GM12865 (cell line): ENCODE results near the gene KCTD10.

ENCODE experiments used
- DNase-seq: peaks from one replicate; pipeline ENCODE4 v3.0.0; 2010; ENCODE audit warnings: low read depth
- H3K4me3 ChIP-seq: 2 replicates; pipeline ENCODE4 v1.5.1; 2011; ENCODE audit warnings: mild to moderate bottlenecking, low read depth, low read length, control low read depth
- TF ChIP-seq, protein P1 (sequence below): IDR thresholded peaks from 2 replicates; pipeline ENCODE4 v1.5.1; 2011; ENCODE audit warnings: low read length, control low read depth, low read depth, inconsistent platforms; ENCODE audit not compliant: insufficient read depth; ENCODE audit errors: missing control alignments

The KCTD10 gene

DNA sequence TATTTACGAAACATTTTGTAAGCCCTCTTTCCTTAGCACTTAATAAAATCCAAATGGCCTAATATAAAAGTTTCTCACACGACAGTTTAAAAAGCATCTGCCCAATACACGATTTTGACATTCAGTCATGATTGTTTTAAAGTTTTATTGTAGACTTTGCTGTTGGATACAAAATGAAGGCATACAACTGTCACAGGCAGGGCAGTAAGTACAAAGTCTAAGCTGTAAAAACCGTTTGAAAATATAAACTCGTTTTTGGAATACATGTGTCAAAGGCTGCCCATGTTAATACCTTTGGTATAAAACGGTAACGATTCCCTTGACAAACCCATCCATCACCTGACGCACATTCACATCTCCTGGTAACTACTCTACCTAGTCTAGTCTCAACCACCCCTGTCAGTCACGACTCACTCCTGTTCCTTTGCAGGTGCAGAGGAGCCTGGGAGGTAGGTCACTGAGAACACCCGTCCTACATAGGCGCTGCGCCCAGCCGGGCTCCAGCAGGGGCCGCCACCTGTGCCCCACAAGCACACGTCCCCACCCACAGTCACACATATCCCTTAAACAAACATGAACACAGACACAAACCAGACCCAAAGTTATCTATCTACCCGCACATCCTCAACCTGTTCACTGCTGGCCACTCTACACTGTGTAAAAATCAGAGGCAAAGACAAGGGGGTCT is 27.1 kb downstream of the KCTD10 start:
- H3K4me3 ChIP-seq: no peak overlapping the region
- no peak for DNase-seq
- TF ChIP-seq, protein P1, sequence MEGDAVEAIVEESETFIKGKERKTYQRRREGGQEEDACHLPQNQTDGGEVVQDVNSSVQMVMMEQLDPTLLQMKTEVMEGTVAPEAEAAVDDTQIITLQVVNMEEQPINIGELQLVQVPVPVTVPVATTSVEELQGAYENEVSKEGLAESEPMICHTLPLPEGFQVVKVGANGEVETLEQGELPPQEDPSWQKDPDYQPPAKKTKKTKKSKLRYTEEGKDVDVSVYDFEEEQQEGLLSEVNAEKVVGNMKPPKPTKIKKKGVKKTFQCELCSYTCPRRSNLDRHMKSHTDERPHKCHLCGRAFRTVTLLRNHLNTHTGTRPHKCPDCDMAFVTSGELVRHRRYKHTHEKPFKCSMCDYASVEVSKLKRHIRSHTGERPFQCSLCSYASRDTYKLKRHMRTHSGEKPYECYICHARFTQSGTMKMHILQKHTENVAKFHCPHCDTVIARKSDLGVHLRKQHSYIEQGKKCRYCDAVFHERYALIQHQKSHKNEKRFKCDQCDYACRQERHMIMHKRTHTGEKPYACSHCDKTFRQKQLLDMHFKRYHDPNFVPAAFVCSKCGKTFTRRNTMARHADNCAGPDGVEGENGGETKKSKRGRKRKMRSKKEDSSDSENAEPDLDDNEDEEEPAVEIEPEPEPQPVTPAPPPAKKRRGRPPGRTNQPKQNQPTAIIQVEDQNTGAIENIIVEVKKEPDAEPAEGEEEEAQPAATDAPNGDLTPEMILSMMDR: no peak

DNA sequence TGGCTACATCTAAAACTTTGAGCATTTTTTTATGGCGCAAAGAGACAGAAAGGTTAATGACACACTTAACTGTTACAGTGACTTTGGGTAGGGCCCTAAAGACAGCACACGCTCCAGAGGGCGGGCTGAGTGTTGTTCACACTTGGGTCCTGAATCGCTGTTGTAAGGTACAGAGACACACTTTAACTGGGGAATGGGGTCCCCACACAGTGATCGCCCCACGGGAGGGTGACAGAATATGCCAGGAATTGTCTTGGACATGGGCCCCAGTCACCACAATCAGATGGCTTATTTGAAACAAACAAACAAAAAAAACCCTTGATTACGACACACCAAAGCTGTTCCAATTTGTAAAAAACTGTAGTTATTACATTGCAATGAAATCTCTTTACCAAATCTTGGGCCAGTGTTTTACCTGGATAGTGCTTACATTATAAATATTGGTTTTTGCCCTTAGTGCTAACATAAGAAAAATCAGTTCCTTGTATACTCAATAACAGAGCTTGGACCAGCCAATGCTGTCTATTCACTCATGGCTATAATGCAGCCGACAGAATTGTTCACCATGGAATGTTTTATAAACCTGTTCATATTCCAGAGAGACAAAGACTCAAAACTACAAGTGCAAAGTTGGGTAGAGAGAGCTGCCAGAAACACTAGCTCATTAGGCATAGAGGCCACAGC is 28.3 kb downstream of the KCTD10 start:
- DNase-seq: no peak
- TF ChIP-seq, protein P1: no peak
- no peak overlapping the region for H3K4me3 ChIP-seq

DNA sequence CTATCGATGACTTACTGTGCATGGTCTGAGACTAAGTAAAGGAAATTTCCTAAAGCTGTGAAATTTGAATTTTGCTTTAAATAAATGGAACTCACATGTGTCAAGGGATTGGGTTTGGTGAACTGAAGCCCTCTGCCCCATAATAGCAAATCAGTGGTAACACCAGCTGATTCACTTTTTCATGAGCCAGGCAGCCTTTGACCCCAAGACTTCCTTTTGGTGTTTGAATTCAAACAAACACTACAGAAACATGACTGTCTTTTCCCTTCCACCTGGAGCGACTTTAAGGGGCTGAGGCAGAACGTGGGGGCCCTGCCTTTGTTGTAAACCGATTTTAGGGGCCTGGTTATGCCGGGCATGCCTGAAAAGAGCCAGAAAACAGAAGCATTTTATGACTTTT is 28.8 kb downstream of the KCTD10 start:
- no peak overlapping the region for H3K4me3 ChIP-seq
- no peak for DNase-seq

DNA sequence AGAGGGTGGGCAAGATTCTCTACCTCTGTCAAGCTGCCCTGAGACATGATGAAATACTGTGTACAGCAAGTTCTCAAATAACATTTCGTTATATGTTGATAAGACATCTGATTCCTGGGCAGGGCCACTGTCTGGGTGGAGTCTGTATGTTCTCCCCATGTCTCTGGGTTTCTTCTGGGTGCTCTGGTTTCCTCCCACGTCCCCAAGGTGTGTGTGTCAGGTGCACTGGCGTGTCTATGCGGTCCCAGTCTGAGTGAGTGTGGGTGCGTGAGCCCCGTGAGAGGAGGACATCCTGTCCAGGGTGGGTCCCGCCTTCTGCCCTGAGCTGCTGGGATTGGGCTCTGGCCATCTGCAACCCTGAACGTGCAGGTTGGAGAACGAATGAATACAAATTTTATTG is 29.6 kb downstream of the KCTD10 start:
- TF ChIP-seq, protein P1: no peak
- no peak for DNase-seq
- H3K4me3 ChIP-seq: no peak overlapping the region

More for the DNA sequence above, 28.8 kb downstream of the KCTD10 start:
- TF ChIP-seq, protein P1: no peak

DNA sequence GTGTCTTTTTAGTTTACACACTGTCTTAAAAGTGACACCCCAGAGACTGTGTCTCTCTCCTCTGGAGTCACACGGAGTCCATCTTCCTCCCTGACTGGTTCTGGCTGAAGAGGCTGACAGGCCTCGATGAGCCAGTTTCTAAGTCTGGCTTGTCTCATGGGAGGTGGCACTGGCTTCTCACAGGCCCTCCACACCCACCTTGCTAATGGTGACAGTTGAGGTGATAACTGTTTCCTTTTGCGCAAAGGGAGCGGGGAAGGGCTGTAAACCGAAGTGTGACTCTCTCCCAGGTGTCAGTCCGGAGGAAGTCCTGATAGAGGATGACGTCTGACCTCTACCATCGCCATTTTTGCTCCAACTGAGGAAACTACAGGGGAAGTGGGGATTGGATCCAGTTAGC is 30.2 kb downstream of the KCTD10 start:
- TF ChIP-seq, protein P1: no peak
- no peak overlapping the region for H3K4me3 ChIP-seq
- DNase-seq: no peak

DNA sequence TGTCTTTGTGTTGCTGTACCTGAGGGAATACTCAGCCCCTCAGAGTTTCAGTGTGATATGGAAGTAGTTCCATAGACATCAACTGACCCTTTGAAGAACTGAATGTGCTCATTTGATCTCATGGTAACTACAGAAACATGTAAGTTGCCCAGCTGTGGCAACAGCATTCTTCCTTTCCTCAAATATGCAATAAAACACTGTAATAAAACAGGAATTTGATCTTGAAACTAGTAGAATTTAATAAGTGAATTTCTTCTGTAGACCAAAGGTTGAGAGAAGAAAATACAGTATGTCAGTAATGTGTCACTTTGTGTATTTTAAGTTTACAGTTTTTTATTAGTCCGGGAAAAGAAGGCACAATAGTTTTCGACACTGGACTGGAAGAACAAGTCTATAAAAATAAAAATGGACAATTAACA is 31.9 kb downstream of the KCTD10 start:
- H3K4me3 ChIP-seq: no peak overlapping the region
- DNase-seq: no peak
- TF ChIP-seq, protein P1: no peak
